Gastroesophageal sphincter (tissue), 3 donors: ENCODE data around the gene GALNT9.

Source experiments
- CTCF ChIP-seq, 4 experiments: fragments of 200-600 bp in 2 of 4; fragments of 450-650 bp in 2 of 4; sonication (generic) in 1 of 4; IDR thresholded peaks; one replicate each; pipeline ENCODE4 v1.5.1; 2017 to 2019; ENCODE audit warnings: antibody characterized with exemption in 4 of 4, mild to moderate bottlenecking in 2 of 4, moderate library complexity in 2 of 4
- POLR2A ChIP-seq, 2 donors: fragments of 450-650 bp; IDR thresholded peaks; one replicate each; pipeline ENCODE4 v1.6.1; 2017; ENCODE audit warnings: antibody characterized with exemption in 2 of 2, mild to moderate bottlenecking in 2 of 2, moderate library complexity in 1 of 2
- POLR2AphosphoS5 ChIP-seq: sonication (generic); formaldehyde crosslinking; IDR thresholded peaks from one replicate; pipeline ENCODE4 v1.6.1; 2017; ENCODE audit warnings: antibody characterized with exemption

DNA sequence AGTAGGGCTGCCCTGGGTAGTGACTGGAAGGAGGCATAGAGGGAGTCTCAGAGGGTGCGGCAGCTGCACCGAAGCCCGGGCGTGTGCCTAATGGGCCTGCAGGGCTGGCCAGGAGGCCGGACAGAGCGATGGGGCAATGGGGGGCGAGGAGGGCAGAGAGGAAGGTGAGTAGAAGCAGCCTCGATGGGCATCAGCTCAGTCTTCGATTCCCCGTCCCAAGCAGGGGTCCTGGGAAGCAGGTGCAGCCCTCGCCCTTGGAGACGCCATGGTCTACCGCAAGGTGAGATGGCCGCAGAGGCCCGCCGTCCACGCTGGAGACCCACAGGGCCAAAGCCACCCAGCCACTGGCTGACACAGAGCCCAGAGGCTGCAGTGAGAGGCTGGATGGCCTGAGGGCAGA lies 70.8 kb downstream of the GALNT9 start:
- TF ChIP-seq POLR2A (IDR thresholded peaks at IDR 0.05), result no peak
- no peak for TF ChIP-seq CTCF (IDR thresholded peaks at IDR 0.05)
- no peak for TF ChIP-seq POLR2AphosphoS5
